ENCODE data around the gene MFSD1.

DNA sequence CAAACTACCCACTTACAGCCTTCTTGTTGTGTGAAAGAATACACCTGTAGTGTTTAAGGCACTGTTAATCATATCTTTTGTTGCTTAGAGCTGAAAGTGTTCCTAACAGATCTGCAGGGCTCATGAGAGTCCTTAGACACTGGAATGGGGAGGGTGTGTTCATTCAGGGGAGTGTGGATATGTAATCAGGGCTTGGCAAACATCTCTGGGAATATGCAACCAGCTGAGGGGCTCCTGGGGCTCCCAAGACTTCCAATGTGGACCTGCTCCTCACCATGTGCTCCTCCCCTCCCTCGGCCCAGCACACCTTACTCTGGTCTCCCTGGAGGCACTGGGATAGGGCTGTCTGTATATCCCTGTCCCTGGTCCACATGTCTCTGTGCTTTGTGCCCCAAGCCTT is 30.3 kb upstream of the MFSD1 start:
- TF ChIP-seq, protein P1, sequence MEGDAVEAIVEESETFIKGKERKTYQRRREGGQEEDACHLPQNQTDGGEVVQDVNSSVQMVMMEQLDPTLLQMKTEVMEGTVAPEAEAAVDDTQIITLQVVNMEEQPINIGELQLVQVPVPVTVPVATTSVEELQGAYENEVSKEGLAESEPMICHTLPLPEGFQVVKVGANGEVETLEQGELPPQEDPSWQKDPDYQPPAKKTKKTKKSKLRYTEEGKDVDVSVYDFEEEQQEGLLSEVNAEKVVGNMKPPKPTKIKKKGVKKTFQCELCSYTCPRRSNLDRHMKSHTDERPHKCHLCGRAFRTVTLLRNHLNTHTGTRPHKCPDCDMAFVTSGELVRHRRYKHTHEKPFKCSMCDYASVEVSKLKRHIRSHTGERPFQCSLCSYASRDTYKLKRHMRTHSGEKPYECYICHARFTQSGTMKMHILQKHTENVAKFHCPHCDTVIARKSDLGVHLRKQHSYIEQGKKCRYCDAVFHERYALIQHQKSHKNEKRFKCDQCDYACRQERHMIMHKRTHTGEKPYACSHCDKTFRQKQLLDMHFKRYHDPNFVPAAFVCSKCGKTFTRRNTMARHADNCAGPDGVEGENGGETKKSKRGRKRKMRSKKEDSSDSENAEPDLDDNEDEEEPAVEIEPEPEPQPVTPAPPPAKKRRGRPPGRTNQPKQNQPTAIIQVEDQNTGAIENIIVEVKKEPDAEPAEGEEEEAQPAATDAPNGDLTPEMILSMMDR (IDR thresholded peaks at IDR 0.05), result no peak
- TF ChIP-seq EZH2 (IDR thresholded peaks at IDR 0.05) (no peak), EZH2phosphoT487 (IDR thresholded peaks at IDR 0.05) (no peak)
